IMR-90 (cell line): ENCODE data around the gene SPTLC1. TPM values are rescaled to one million over a fixed set of nuclear protein-coding genes. Genes with fewer than 3 reads are reported as not detected.
A peak's percentile ranks its signal among the peaks of the same experiment; 100 is the strongest.
"Not testable (repeated sequence)": the region's sequence is repeated elsewhere in the genome, so short reads cannot be mapped to it uniquely, and the experiment has no call there.

Source experiments
- ATAC-seq: fragments of 200-7000 bp; cut with Tn5 transposase; 2 replicates; pipeline ENCODE4 v1.9.1; 2020; ENCODE audit warnings: low read depth, mild to moderate bottlenecking, moderate library complexity
- BruUV-seq: library from RNA; stranded (reverse); fragments of 400-500 nt; replicated peaks from 2 replicates; lab custom pipeline; 2021; lab: Mats Ljungman, UMichigan
- CTCF ChIA-PET: fragments of 300-600 bp; formaldehyde crosslinking; extraction: SDS; loops from one replicate; lab custom pipeline; 2021; ENCODE audit warnings: antibody characterized with exemption; lab: Yijun Ruan, JAX
- POLR2A ChIA-PET: fragments of 300-600 bp; sonication (Branson Sonifier 250); formaldehyde crosslinking; loops from one replicate; lab custom pipeline; 2022; ENCODE audit warnings: antibody characterized with exemption; ENCODE audit not compliant: unreplicated experiment; lab: Charles Lee
- DNase-seq: peaks from one replicate; pipeline ENCODE4 v3.0.0; 2013
- H2AFZ ChIP-seq: replicated peaks from 2 replicates; pipeline ENCODE3; 2013; ENCODE audit warnings: low read length, mild to moderate bottlenecking; ENCODE audit not compliant: poor library complexity
- H2AK5ac ChIP-seq: 2 replicates; pipeline ENCODE4 v1.6.1; 2013; ENCODE audit warnings: low read depth, low read length, inconsistent platforms
- H2AK9ac ChIP-seq: replicated peaks from 2 replicates; pipeline ENCODE3; 2013; ENCODE audit warnings: mild to moderate bottlenecking, low read depth, low read length, moderate library complexity; ENCODE audit not compliant: poor library complexity
- H2BK120ac ChIP-seq: 2 replicates; pipeline ENCODE4 v1.6.1; 2013; ENCODE audit warnings: low read depth, low read length, inconsistent platforms
- H2BK15ac ChIP-seq: 3 replicates; pipeline ENCODE4 v1.6.1; 2013; ENCODE audit warnings: low read depth, low read length, inconsistent platforms
- H2BK20ac ChIP-seq: 2 replicates; pipeline ENCODE4 v1.6.1; 2013; ENCODE audit warnings: low read depth, mild to moderate bottlenecking, inconsistent platforms, low read length, moderate library complexity
- H2BK5ac ChIP-seq: 2 replicates; pipeline ENCODE4 v1.6.1; 2013; ENCODE audit warnings: mild to moderate bottlenecking, low read depth, low read length, inconsistent platforms; ENCODE audit not compliant: poor library complexity, severe bottlenecking
- H3K14ac ChIP-seq: replicated peaks from 2 replicates; pipeline ENCODE4 v1.6.1; 2013; ENCODE audit warnings: low read depth, low read length, inconsistent platforms
- H3K18ac ChIP-seq: 2 replicates; pipeline ENCODE4 v1.6.1; 2013; ENCODE audit warnings: low read depth, low read length, control low read depth
- H3K23ac ChIP-seq: 2 replicates; pipeline ENCODE4 v1.6.1; 2013; ENCODE audit warnings: low read depth, low read length, inconsistent platforms
- H3K27ac ChIP-seq: 2 replicates; pipeline ENCODE4 v1.5.1; 2013; ENCODE audit warnings: mild to moderate bottlenecking, control low read depth, low read length; ENCODE audit not compliant: insufficient read depth
- H3K27me3 ChIP-seq: 2 replicates; pipeline ENCODE4 v1.6.1; 2013; ENCODE audit warnings: low read length; ENCODE audit not compliant: control insufficient read depth, insufficient read depth
- H3K36me3 ChIP-seq: 2 replicates; pipeline ENCODE4 v1.6.1; 2013; ENCODE audit warnings: low read length, mixed read lengths; ENCODE audit not compliant: control insufficient read depth, insufficient read depth
- H3K4ac ChIP-seq: 2 replicates; pipeline ENCODE4 v1.6.1; 2013; ENCODE audit warnings: low read depth, low read length, inconsistent platforms
- H3K4me1 ChIP-seq: 2 replicates; pipeline ENCODE4 v1.6.1; 2013; ENCODE audit warnings: low read length, mixed read lengths; ENCODE audit not compliant: control insufficient read depth, insufficient read depth
- H3K4me2 ChIP-seq: 2 replicates; pipeline ENCODE4 v1.6.1; 2013; ENCODE audit warnings: low read depth, mild to moderate bottlenecking, control low read depth, low read length, moderate library complexity
- H3K4me3 ChIP-seq: 2 replicates; pipeline ENCODE4 v1.5.1; 2013; ENCODE audit warnings: low read depth, mild to moderate bottlenecking, control low read depth, low read length, moderate library complexity; ENCODE audit not compliant: insufficient read depth
- H3K56ac ChIP-seq: 2 replicates; pipeline ENCODE4 v1.6.1; 2013; ENCODE audit warnings: low read length, inconsistent platforms; ENCODE audit not compliant: insufficient read depth; ENCODE audit errors: extremely low read depth
- H3K79me1 ChIP-seq, 2 experiments: 2 replicates each; pipeline ENCODE4 v1.6.1; 2013; ENCODE audit warnings: low read length in 2 of 2, inconsistent platforms in 1 of 2, low read depth in 1 of 2
- H3K9ac ChIP-seq: 2 replicates; pipeline ENCODE4 v1.6.1; 2013; ENCODE audit warnings: low read depth, low read length, control low read depth
- H3K9me1 ChIP-seq: 2 replicates; pipeline ENCODE4 v1.6.1; 2013; ENCODE audit warnings: low read length, inconsistent platforms; ENCODE audit not compliant: insufficient read depth
- H3K9me3 ChIP-seq: 2 replicates; pipeline ENCODE4 v1.6.1; 2013; ENCODE audit warnings: low read length; ENCODE audit not compliant: control insufficient read depth, insufficient read depth
- H4K20me1 ChIP-seq: 2 replicates; pipeline ENCODE4 v1.6.1; 2013; ENCODE audit warnings: low read length, inconsistent platforms; ENCODE audit not compliant: insufficient read depth
- H4K5ac ChIP-seq: 2 replicates; pipeline ENCODE4 v1.6.1; 2013; ENCODE audit warnings: mild to moderate bottlenecking, low read depth, low read length, control low read depth
- H4K8ac ChIP-seq, 2 experiments: 2 replicates each; pipeline ENCODE4 v1.6.1; 2013; ENCODE audit warnings: low read depth in 2 of 2, low read length in 2 of 2, control low read depth in 1 of 2, inconsistent platforms in 1 of 2
- H4K91ac ChIP-seq: 2 replicates; pipeline ENCODE4 v1.6.1; 2013; ENCODE audit warnings: low read depth, low read length, inconsistent platforms; ENCODE audit not compliant: insufficient read depth
- CHD1 ChIP-seq: IDR thresholded peaks from 2 replicates; pipeline ENCODE4 v1.6.1; 2012; ENCODE audit warnings: low read depth, low read length, improper control_type of control experiment
- MAFK ChIP-seq: IDR thresholded peaks from 2 replicates; pipeline ENCODE4 v1.6.1; 2012; ENCODE audit warnings: low read depth, low read length, improper control_type of control experiment
- WGBS, 2 experiments: methylation state at CpG; one replicate each; pipeline versions ENCODE4 v1.1.5 to v1.1.7; 2013; ENCODE audit warnings: missing lambda C conversion rate in 2 of 2; ENCODE audit not compliant: insufficient read length in 1 of 2; ENCODE audit errors: extremely low coverage in 2 of 2; 5-methylcytosine and 5-hydroxymethylcytosine counted together
- dilution Hi-C: fragments of 300-500 bp; cut with HindIII; formaldehyde crosslinking; loops from one replicate; pipeline ENCODE4 v1.14.3; 2018; ENCODE audit warnings: low sequenced_read_pairs; ENCODE audit not compliant: unreplicated experiment
- in situ Hi-C: fragments of 300-500 bp; cut with MboI; formaldehyde crosslinking; loops from 3 replicates; pipeline ENCODE4 v1.14.3; 2019; ENCODE audit warnings: low sequenced_read_pairs, inconsistent platforms, mixed read lengths
- intact Hi-C: fragments of 100-400 bp; cut with micrococcal nuclease; formaldehyde crosslinking; loops from 2 replicates; pipeline ENCODE4 v1.10.0; 2022
- polyA plus RNA-seq, 3 experiments: library from polyadenylated mRNA; depleted of rRNA; stranded (reverse); fragments of >200 nt; gene quantifications; 2 replicates each; pipeline ENCODE4 v1.2.3, GENCODE V29; 2012; ENCODE audit warnings: low replicate concordance in 1 of 3
- total RNA-seq: library from RNA; depleted of rRNA; stranded (reverse); fragments of >200 nt; gene quantifications from 2 replicates; pipeline ENCODE4 v1.2.3, GENCODE V29; 2012

SPTLC1 gene
- total and polyA plus RNA-seq, 2 of the 4 experiments (the other 2 are of a cell fraction): 65.7 to 92.7 TPM

GRCh38 chr9:92010705-92011536 lies 104.3 kb downstream of the SPTLC1 start:
- H3K23ac ChIP-seq: no peak overlapping the region
- H3K9ac ChIP-seq: no peak overlapping the region
- H2BK20ac ChIP-seq: no peak overlapping the region
- ATAC-seq (peak; percentile 54), DNase-seq (no peak)
- H3K9me3 ChIP-seq: no peaks in the 10 kb centered on the region
- no TSS peak for BruUV-seq
- no peaks in the 10 kb centered on the region for H3K27me3 ChIP-seq
- H3K18ac ChIP-seq: no peak overlapping the region
- no peaks in the 10 kb centered on the region for H3K9me1 ChIP-seq
- in situ Hi-C loops (no loop called here), intact Hi-C loops (no loop called here), dilution Hi-C loops (no loop called here)
- no peak overlapping the region for H2BK120ac ChIP-seq
- no peak overlapping the region for H3K4me3 ChIP-seq
- H3K36me3 ChIP-seq: no peaks in the 10 kb centered on the region
- no peak overlapping the region for H2AK9ac ChIP-seq
- peaks cover 3% of the 10 kb centered on the region; the same call in 1 of the 2 replicates for H3K4me1 ChIP-seq
- CTCF ChIA-PET: interaction anchor here (0.5 kb wide), 1 partner anchor 1643 kb away, joined by 3 read pairs; no protein-coding TSS in a partner anchor
- no peak overlapping the region for H2AFZ ChIP-seq
- TF ChIP-seq MAFK: peak; percentile 44
- no peak for TF ChIP-seq CHD1
- no peak overlapping the region for H3K4me2 ChIP-seq
- H2BK15ac ChIP-seq: no peak overlapping the region
- no CpG with 5 or more reads among the region's 2 CpGs for WGBS, 2 experiments
- H4K20me1 ChIP-seq: no peaks in the 10 kb centered on the region
- no peak overlapping the region for H4K91ac ChIP-seq
- no peak overlapping the region for H3K4ac ChIP-seq
- H2AK5ac ChIP-seq: no peak overlapping the region
- H4K8ac ChIP-seq: no peak overlapping the region
- H3K56ac ChIP-seq: no peak overlapping the region
- POLR2A ChIA-PET: no interaction called here
- H3K14ac ChIP-seq: no peak overlapping the region
- no peaks in the 10 kb centered on the region for H3K79me1 ChIP-seq
- no peak overlapping the region for H3K27ac ChIP-seq
- no peak overlapping the region for H2BK5ac ChIP-seq
- H4K5ac ChIP-seq: no peak overlapping the region

- dilution Hi-C loops, POLR2A ChIA-PET: not testable (repeated sequence)
Measured at GRCh38 chr9:92010253-92010652, 105.0 kb downstream of the SPTLC1 start.

More at GRCh38 chr9:92010253-92010652, 105.0 kb downstream of the SPTLC1 start:
- CTCF ChIA-PET, H4K5ac ChIP-seq, H3K36me3 ChIP-seq, H4K91ac ChIP-seq, H2BK15ac ChIP-seq, H3K9me3 ChIP-seq, H3K27me3 ChIP-seq, intact Hi-C loops, H2AFZ ChIP-seq, H3K79me1 ChIP-seq, H2BK5ac ChIP-seq, H2AK9ac ChIP-seq, BruUV-seq, H3K4me2 ChIP-seq, H4K8ac ChIP-seq, H2AK5ac ChIP-seq, H3K27ac ChIP-seq, H3K56ac ChIP-seq, H3K14ac ChIP-seq, H3K4me3 ChIP-seq, H3K4ac ChIP-seq, H3K9ac ChIP-seq, H3K9me1 ChIP-seq, H3K18ac ChIP-seq, DNase-seq, in situ Hi-C loops, H3K4me1 ChIP-seq, H2BK20ac ChIP-seq, H3K23ac ChIP-seq, ATAC-seq, H2BK120ac ChIP-seq, H4K20me1 ChIP-seq: not testable (repeated sequence)
- 29% methylated on average over 1 of the region's 8 CpGs; no CpG with 5 or more reads in 1 of the 2 experiments for WGBS, 2 experiments
